Mesendoderm (in vitro differentiated cells): ENCODE measurements around the gene PITPNC1.

Source experiments
- DNase-seq: peaks from one replicate; pipeline ENCODE4 v3.0.0; 2013
- H2AK5ac ChIP-seq: 2 replicates; pipeline ENCODE4 v1.6.1; 2013; ENCODE audit warnings: low read length, inconsistent platforms
- H2BK120ac ChIP-seq: 2 replicates; pipeline ENCODE4 v1.6.1; 2013; ENCODE audit warnings: low read depth, mild to moderate bottlenecking, low read length, moderate library complexity, mixed read lengths
- H2BK15ac ChIP-seq: replicated peaks from 2 replicates; pipeline ENCODE4 v1.6.1; 2013; ENCODE audit warnings: low read depth, mild to moderate bottlenecking, moderate library complexity
- H2BK5ac ChIP-seq: 2 replicates; pipeline ENCODE4 v1.6.1; 2013; ENCODE audit warnings: low read length, inconsistent platforms
- H3K18ac ChIP-seq: 2 replicates; pipeline ENCODE4 v1.6.1; 2013; ENCODE audit warnings: mild to moderate bottlenecking, low read length, mixed read lengths
- H3K23ac ChIP-seq: one replicate; pipeline ENCODE4 v1.6.1; 2013; ENCODE audit warnings: low read length
- H3K27ac ChIP-seq: 2 replicates; pipeline ENCODE4 v1.5.1; 2013; ENCODE audit warnings: low read depth, mild to moderate bottlenecking, inconsistent platforms, low read length, moderate library complexity
- H3K27me3 ChIP-seq: 2 replicates; pipeline ENCODE4 v1.6.1; 2013; ENCODE audit warnings: low read length, control low read depth, mild to moderate bottlenecking, inconsistent platforms; ENCODE audit not compliant: insufficient read depth, poor library complexity
- H3K36me3 ChIP-seq: 2 replicates; pipeline ENCODE4 v1.6.1; 2013; ENCODE audit warnings: low read length, inconsistent platforms; ENCODE audit not compliant: control insufficient read depth, insufficient read depth
- H3K4ac ChIP-seq: one replicate; pipeline ENCODE4 v1.6.1; 2013; ENCODE audit warnings: low read depth, mild to moderate bottlenecking, low read length, moderate library complexity
- H3K4me1 ChIP-seq: 2 replicates; pipeline ENCODE4 v1.6.1; 2013; ENCODE audit warnings: low read depth, low read length, inconsistent platforms; ENCODE audit not compliant: control insufficient read depth
- H3K4me2 ChIP-seq: 2 replicates; pipeline ENCODE4 v1.6.1; 2013; ENCODE audit warnings: low read length
- H3K4me3 ChIP-seq: 2 replicates; pipeline ENCODE4 v1.5.1; 2013; ENCODE audit warnings: mild to moderate bottlenecking, low read length
- H3K56ac ChIP-seq: one replicate; pipeline ENCODE4 v1.6.1; 2013; ENCODE audit warnings: low read length
- H3K79me1 ChIP-seq: 2 replicates; pipeline ENCODE4 v1.6.1; 2013; ENCODE audit warnings: low read length, inconsistent platforms
- H3K79me2 ChIP-seq: 2 replicates; pipeline ENCODE4 v1.6.1; 2013; ENCODE audit warnings: mild to moderate bottlenecking, low read length; ENCODE audit not compliant: control insufficient read depth, insufficient read depth
- H3K9ac ChIP-seq: 2 replicates; pipeline ENCODE4 v1.6.1; 2013; ENCODE audit warnings: low read length, inconsistent platforms
- H4K5ac ChIP-seq: one replicate; pipeline ENCODE4 v1.6.1; 2013; ENCODE audit warnings: low read length
- H4K8ac ChIP-seq: one replicate; pipeline ENCODE4 v1.6.1; 2013; ENCODE audit warnings: low read depth, mild to moderate bottlenecking, control low read depth, low read length, moderate library complexity
- WGBS: extraction: QIAGEN DNeasy Blood & Tissue Kit; methylation state at CpG from one replicate; pipeline ENCODE4 v1.1.7; 2013; ENCODE audit warnings: low lambda C conversion rate, missing lambda C conversion rate; ENCODE audit not compliant: insufficient coverage; ENCODE audit errors: extremely low coverage; 5-methylcytosine and 5-hydroxymethylcytosine counted together

Gene PITPNC1

DNA sequence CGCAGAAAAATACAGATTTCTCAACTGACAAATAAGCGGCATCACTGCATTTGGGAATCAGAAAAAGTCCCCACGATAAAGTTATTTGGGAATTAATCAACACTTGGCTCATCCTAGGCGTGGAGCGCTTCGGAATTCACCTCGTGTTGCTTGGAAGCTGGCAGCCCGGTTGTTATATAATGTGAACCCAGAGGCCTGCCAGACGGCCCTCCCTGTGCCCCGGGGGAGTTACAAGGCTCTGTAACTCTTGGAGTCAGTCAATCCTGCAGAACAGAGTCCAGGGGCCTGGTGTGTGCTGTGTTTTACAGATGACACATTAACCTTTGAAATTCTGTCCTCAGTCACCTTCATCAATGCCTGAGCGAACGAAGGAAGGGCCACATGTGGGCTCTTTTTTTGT lies 111.1 kb downstream of the PITPNC1 start:
- no peak overlapping the region for H2BK15ac ChIP-seq
- WGBS = no CpG with 5 or more reads among the region's 12 CpGs
- no peak overlapping the region for H3K4me3 ChIP-seq
- no peak overlapping the region for H3K27ac ChIP-seq
- no peak overlapping the region for H2BK120ac ChIP-seq
- no peak overlapping the region for H2AK5ac ChIP-seq
- no peak overlapping the region for H3K23ac ChIP-seq
- H3K79me2 ChIP-seq = peaks cover 20% of the 10 kb centered on the region
- no peak overlapping the region for H3K9ac ChIP-seq
- DNase-seq = no peak
- no peak overlapping the region for H2BK5ac ChIP-seq
- H3K18ac ChIP-seq = no peak overlapping the region
- no peak overlapping the region for H4K8ac ChIP-seq
- H3K36me3 ChIP-seq = no peaks in the 10 kb centered on the region
- no peak overlapping the region for H3K4me2 ChIP-seq
- no peaks in the 10 kb centered on the region for H3K4me1 ChIP-seq
- H3K79me1 ChIP-seq = peaks cover 15% of the 10 kb centered on the region
- no peak overlapping the region for H4K5ac ChIP-seq
- no peak overlapping the region for H3K4ac ChIP-seq
- H3K56ac ChIP-seq = no peak overlapping the region
- no peaks in the 10 kb centered on the region for H3K27me3 ChIP-seq

DNA sequence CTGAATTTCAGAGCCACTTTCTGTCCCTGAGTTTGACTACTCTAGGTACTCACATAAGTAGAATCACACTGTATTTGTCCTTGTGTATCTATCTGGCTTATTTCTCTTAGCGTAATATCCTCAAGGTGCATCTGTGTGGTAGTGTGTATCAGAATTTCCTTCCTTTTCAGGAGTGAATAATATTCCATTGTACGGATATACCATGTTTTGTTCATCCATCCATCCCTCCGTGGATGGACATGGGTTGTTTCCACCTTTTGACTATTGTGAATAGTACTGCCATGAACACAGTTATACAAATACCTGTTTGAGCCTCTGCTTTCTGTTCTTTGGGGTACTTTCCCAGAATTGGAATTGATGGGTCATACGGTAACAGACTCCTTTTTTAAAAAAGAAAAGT lies 111.7 kb downstream of the PITPNC1 start:
- H3K9ac ChIP-seq = no peak overlapping the region
- H3K56ac ChIP-seq = no peak overlapping the region
- H3K36me3 ChIP-seq = no peaks in the 10 kb centered on the region
- H3K4me1 ChIP-seq = no peaks in the 10 kb centered on the region
- no peak overlapping the region for H4K5ac ChIP-seq
- no peak overlapping the region for H3K23ac ChIP-seq
- H2BK120ac ChIP-seq = no peak overlapping the region
- WGBS = no CpG with 5 or more reads among the region's 4 CpGs
- no peaks in the 10 kb centered on the region for H3K27me3 ChIP-seq
- H2BK15ac ChIP-seq = no peak overlapping the region
- H3K4me3 ChIP-seq = no peak overlapping the region
- peaks cover 19% of the 10 kb centered on the region for H3K79me2 ChIP-seq
- peaks cover 12% of the 10 kb centered on the region for H3K79me1 ChIP-seq
- no peak overlapping the region for H3K4me2 ChIP-seq
- H2BK5ac ChIP-seq = no peak overlapping the region
- no peak overlapping the region for H3K27ac ChIP-seq
- H4K8ac ChIP-seq = no peak overlapping the region
- no peak overlapping the region for H2AK5ac ChIP-seq
- no peak overlapping the region for H3K18ac ChIP-seq
- DNase-seq = no peak
- no peak overlapping the region for H3K4ac ChIP-seq

DNA sequence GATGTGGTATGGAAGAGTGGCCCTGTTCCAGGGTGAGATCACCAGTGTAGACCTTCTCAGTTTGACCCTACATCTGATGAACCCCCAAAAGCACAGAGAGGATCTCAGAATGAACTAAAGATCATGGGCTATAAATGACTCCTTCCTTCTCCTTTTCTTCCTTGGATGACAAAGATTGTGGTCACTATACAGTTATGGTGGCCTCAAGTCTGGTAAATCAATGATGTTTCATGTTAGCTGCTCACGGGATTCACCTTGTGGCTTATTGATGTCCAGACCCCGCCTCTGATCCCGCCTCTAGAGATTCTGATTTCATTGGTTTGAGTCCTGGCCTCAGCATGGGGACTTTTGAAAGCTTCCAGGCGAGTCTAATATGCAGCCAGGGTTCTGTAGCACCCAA lies 112.2 kb downstream of the PITPNC1 start:
- no peak overlapping the region for H4K5ac ChIP-seq
- H3K4me3 ChIP-seq = no peak overlapping the region
- no peak overlapping the region for H2BK5ac ChIP-seq
- no peak overlapping the region for H3K23ac ChIP-seq
- H3K27ac ChIP-seq = no peak overlapping the region
- H2BK120ac ChIP-seq = no peak overlapping the region
- H4K8ac ChIP-seq = no peak overlapping the region
- H2BK15ac ChIP-seq = no peak overlapping the region
- no peak overlapping the region for H3K4ac ChIP-seq
- WGBS = no CpG with 5 or more reads among the region's 4 CpGs
- DNase-seq = no peak
- no peak overlapping the region for H2AK5ac ChIP-seq
- peaks cover 19% of the 10 kb centered on the region for H3K79me2 ChIP-seq
- H3K56ac ChIP-seq = no peak overlapping the region
- no peaks in the 10 kb centered on the region for H3K36me3 ChIP-seq
- H3K79me1 ChIP-seq = peaks cover 12% of the 10 kb centered on the region
- no peak overlapping the region for H3K4me2 ChIP-seq
- H3K9ac ChIP-seq = no peak overlapping the region
- no peaks in the 10 kb centered on the region for H3K27me3 ChIP-seq
- H3K4me1 ChIP-seq = no peaks in the 10 kb centered on the region
- H3K18ac ChIP-seq = no peak overlapping the region

DNA sequence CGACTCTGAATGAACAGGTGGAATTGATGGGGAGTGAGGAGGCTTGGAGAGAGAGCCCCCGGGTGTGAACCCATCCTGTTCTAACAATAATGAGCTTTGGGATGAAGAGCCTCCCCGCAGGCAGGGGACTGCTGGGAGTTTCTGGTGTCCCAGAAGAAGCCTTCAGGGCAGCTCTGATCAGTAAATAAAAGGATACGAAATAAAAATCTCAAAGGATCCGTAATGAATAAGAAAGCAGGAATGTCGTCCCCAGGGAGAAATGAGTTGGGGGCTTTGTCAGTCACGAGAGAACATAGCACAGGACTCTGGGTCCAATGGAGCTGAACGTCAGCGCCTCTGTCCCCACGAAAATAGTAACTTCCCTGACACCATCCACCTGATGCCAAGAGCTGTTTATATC lies 113.4 kb downstream of the PITPNC1 start:
- Histone ChIP-seq H3K79me2 (peaks cover 17% of the 10 kb centered on the region), H3K79me1 (peaks cover 9% of the 10 kb centered on the region), H3K36me3 (no peaks in the 10 kb centered on the region), H2AK5ac (no peak overlapping the region), H2BK15ac (no peak overlapping the region), H3K27me3 (no peaks in the 10 kb centered on the region), H3K23ac (no peak overlapping the region), H4K5ac (no peak overlapping the region), H3K4ac (no peak overlapping the region), H3K27ac (no peak overlapping the region), H3K9ac (no peak overlapping the region), H4K8ac (no peak overlapping the region), H2BK5ac (no peak overlapping the region), H3K4me3 (no peak overlapping the region), H2BK120ac (no peak overlapping the region), H3K18ac (no peak overlapping the region), H3K56ac (no peak overlapping the region), H3K4me2 (no peak overlapping the region), H3K4me1 (no peaks in the 10 kb centered on the region)
- no peak for DNase-seq
- WGBS = no CpG with 5 or more reads among the region's 10 CpGs

DNA sequence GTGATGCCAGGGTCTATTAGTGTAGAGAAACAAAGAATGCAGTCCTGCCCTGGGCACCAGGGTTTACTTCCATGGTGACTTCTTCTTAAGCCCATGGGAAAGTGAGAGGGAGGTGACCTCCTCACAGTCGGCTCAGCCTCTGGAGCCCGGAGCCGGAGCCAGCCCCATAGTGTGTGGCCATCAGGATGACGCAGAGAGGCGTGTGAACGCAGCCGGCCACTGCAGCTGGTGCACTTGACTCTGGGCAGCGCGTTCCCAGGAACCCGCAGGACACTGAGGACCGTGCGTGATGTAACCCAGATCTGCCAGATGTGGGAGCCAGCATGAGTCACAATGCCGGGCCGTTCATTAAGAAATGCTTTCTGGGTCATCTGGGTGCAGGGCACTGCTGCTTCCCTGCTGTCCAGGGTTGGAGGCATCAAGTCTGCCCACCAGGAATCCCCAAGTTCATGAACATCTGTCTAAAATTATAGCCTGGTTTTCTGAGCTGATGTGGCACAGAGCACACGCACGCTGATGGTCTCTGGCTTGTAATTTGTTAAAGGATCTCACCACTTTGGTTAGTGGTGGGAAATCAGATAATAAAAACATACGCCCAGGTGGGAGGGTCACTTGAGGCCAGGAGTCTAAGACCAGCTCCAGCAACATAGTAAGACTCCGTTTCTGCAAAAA lies 114.1 kb downstream of the PITPNC1 start:
- H4K5ac ChIP-seq = no peak overlapping the region
- H3K23ac ChIP-seq = no peak overlapping the region
- no peak overlapping the region for H3K9ac ChIP-seq
- no CpG with 5 or more reads among the region's 18 CpGs for WGBS
- no peak overlapping the region for H3K56ac ChIP-seq
- no peak overlapping the region for H2BK15ac ChIP-seq
- H3K4ac ChIP-seq = no peak overlapping the region
- H3K36me3 ChIP-seq = no peaks in the 10 kb centered on the region
- H3K27ac ChIP-seq = no peak overlapping the region
- H3K4me1 ChIP-seq = no peaks in the 10 kb centered on the region
- H3K4me2 ChIP-seq = no peak overlapping the region
- no peaks in the 10 kb centered on the region for H3K27me3 ChIP-seq
- peaks cover 9% of the 10 kb centered on the region for H3K79me1 ChIP-seq
- no peak overlapping the region for H2BK120ac ChIP-seq
- H2BK5ac ChIP-seq = no peak overlapping the region
- peaks cover 17% of the 10 kb centered on the region for H3K79me2 ChIP-seq
- no peak overlapping the region for H3K4me3 ChIP-seq
- H4K8ac ChIP-seq = no peak overlapping the region
- H2AK5ac ChIP-seq = no peak overlapping the region
- DNase-seq = no peak
- H3K18ac ChIP-seq = no peak overlapping the region

DNA sequence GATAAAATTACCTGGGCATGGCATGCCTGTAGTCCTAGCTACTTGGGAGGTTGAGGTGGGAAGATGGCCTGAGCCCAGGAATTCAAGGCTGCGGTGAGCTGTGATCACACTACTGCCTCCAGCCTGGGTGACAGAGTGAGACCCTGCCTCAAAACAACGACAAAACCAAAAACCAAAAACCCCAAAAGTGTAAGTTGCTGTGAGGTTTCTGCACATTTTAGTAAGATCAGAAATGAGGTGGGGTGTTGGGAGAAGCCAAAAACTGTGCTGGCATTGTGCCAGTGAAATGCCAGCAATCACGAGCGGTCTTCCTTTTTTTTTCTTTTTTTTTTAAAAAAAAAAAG lies 114.6 kb downstream of the PITPNC1 start:
- Histone ChIP-seq H3K27me3 (no peaks in the 10 kb centered on the region), H2AK5ac (no peak overlapping the region), H2BK120ac (no peak overlapping the region), H3K27ac (no peak overlapping the region), H2BK15ac (no peak overlapping the region), H3K36me3 (no peaks in the 10 kb centered on the region), H4K8ac (no peak overlapping the region), H3K4ac (no peak overlapping the region), H3K23ac (no peak overlapping the region), H2BK5ac (no peak overlapping the region), H3K79me2 (peaks cover 16% of the 10 kb centered on the region), H3K4me2 (no peak overlapping the region), H3K4me3 (no peak overlapping the region), H3K79me1 (peaks cover 6% of the 10 kb centered on the region), H3K4me1 (no peaks in the 10 kb centered on the region), H4K5ac (no peak overlapping the region), H3K18ac (no peak overlapping the region), H3K56ac (no peak overlapping the region), H3K9ac (no peak overlapping the region)
- DNase-seq = no peak
- WGBS = no CpG with 5 or more reads among the region's 4 CpGs
